Measurements from ENCODE around the gene PRADC1.

DNA sequence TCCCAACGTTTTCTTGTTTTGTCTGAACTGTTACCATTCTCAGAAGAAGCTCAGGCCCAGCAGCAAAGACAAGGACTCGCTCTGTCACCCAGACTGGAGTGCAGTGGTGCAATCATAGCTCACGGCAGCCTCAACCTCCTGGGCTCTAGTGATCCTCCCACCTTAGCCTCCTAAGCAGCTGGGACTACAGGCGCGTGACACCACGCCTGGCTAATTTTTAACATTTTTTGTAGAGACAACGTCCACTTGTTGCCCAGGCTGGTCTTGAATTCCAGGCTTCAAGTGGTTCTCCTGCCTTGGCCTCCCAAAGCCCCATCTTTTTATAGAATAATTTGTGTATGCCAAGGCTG, 21.0 kb downstream of the PRADC1 start:
- no peak for TF ChIP-seq POLR2A (IDR thresholded peaks at IDR 0.05)
- no peak for TF ChIP-seq EP300 (IDR thresholded peaks at IDR 0.05)
- no peak for TF ChIP-seq CTCF (IDR thresholded peaks at IDR 0.05)
- no peak for TF ChIP-seq POLR2AphosphoS5 (IDR thresholded peaks at IDR 0.05)
